ENCODE results near the gene F10. TPM values are rescaled to one million over a fixed set of nuclear protein-coding genes. Genes with fewer than 3 reads are reported as not detected.
A peak's percentile ranks its signal among the peaks of the same experiment; 100 is the strongest.

Gene F10
- total RNA-seq, 1 experiment from 2014 or later, result not detected

DNA sequence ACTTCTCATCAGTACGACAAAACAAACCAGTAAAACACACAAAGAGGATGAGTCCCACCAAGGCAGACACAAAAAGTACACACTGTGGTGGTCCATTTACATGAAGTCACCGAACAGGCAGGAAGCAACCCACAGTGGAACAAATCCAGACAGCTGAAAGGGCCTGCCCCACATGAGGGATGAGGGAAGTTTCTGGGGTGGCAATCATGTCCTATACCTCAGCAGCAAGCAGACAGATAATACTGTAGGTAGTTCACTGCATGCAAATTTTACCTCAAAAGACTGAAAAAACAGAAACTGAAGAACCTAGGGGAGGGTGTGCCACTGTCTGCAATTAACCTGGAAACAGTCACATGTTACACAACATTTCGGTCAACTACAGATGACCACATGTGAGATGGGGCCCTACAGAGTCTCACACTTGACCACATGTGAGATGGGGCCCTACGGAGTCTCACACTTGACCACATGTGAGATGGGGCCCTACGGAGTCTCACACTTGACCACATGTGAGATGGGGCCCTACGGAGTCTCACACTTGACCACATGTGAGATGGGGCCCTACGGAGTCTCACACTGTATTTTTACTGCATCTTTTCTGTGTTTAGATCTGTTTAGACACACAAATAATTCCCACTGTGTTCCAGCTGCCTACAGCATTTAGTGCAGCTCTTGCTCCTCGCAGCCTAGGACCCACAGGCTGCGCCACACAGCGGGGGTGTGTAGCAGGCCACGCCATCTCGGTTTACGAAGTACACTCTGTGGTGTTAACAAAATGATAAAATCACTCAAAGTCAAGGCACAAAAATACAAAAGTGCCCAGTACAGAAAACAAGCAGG lies 63.7 kb downstream of the F10 start:
- Histone ChIP-seq H2AFZ (no peak overlapping the region), H3K4me1 (replicated peaks; ENCODE audit: insufficient read depth) (peaks cover 18% of the 10 kb centered on the region), H3F3A (ENCODE audit: insufficient read depth, low read depth) (peaks cover 25% of the 10 kb centered on the region), H3K79me2 (ENCODE audit: low read depth) (peaks cover 23% of the 10 kb centered on the region), H3K36me3 (ENCODE audit: low read depth) (peaks cover 52% of the 10 kb centered on the region), H3K4me2 (no peak overlapping the region), H3K27ac (peak overlapping the region; percentile 66), H3K9me2 (ENCODE audit: insufficient read depth) (no peaks in the 10 kb centered on the region), H3K4me3 (no peak overlapping the region), H4K20me1 (ENCODE audit: insufficient read depth) (peaks cover 7% of the 10 kb centered on the region), H3K27me3 (ENCODE audit: insufficient read depth, low read depth) (no peaks in the 10 kb centered on the region), H3K9me3 (ENCODE audit: insufficient read depth, low read depth) (no peaks in the 10 kb centered on the region)
- POLR2A ChIA-PET (ENCODE audit: unreplicated experiment), result no interaction called here
- no TSS peak for BruUV-seq (replicated peaks)
- DNase-seq, result no peak
- intact Hi-C loops (cut with micrococcal nuclease; ENCODE audit: unreplicated experiment), result no loop called here
- CTCF ChIA-PET, result no interaction called here
- TF ChIP-seq, protein P1, sequence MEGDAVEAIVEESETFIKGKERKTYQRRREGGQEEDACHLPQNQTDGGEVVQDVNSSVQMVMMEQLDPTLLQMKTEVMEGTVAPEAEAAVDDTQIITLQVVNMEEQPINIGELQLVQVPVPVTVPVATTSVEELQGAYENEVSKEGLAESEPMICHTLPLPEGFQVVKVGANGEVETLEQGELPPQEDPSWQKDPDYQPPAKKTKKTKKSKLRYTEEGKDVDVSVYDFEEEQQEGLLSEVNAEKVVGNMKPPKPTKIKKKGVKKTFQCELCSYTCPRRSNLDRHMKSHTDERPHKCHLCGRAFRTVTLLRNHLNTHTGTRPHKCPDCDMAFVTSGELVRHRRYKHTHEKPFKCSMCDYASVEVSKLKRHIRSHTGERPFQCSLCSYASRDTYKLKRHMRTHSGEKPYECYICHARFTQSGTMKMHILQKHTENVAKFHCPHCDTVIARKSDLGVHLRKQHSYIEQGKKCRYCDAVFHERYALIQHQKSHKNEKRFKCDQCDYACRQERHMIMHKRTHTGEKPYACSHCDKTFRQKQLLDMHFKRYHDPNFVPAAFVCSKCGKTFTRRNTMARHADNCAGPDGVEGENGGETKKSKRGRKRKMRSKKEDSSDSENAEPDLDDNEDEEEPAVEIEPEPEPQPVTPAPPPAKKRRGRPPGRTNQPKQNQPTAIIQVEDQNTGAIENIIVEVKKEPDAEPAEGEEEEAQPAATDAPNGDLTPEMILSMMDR (conservative IDR thresholded peaks at IDR 0.05), result no peak
- TF ChIP-seq EZH2 (IDR thresholded peaks at IDR 0.05; ENCODE audit: low read depth), result no peak

DNA sequence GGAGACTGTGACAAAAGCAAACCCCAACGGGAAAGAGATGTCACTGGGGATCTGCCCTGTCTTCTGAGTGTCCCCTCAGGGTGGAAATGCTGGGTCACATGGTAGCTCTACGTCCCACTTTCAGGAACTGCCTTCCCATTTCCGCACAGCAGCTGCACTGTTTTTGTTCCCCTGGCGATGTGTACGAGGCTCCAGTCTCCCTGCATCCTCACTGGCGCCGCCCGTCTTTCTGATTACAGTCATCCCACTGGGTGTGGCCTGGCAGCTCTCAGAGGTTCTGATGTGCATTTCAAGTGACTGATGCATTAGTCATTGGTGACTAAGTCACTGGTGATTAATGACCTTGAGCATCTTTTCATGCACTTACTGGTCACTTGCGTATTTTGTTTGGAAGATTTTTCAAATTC lies 64.7 kb downstream of the F10 start:
- no peak for TF ChIP-seq EZH2 (IDR thresholded peaks at IDR 0.05; ENCODE audit: low read depth)
- TF ChIP-seq, protein P1 (conservative IDR thresholded peaks at IDR 0.05), result 0 out of 2 replicates have a peak, but pooled peaks have one; percentile 26
- Histone ChIP-seq H3K27ac (peak overlapping the region; percentile 74), H3K36me3 (ENCODE audit: low read depth) (peaks cover 43% of the 10 kb centered on the region), H3K9me2 (ENCODE audit: insufficient read depth) (no peaks in the 10 kb centered on the region), H2AFZ (no peak overlapping the region), H3K4me2 (peak overlapping the region; percentile 56), H3K9me3 (ENCODE audit: insufficient read depth, low read depth) (no peaks in the 10 kb centered on the region), H3K4me3 (no peak overlapping the region), H3K79me2 (ENCODE audit: low read depth) (peaks cover 23% of the 10 kb centered on the region), H3F3A (ENCODE audit: insufficient read depth, low read depth) (peaks cover 25% of the 10 kb centered on the region), H4K20me1 (ENCODE audit: insufficient read depth) (peaks cover 8% of the 10 kb centered on the region), H3K4me1 (replicated peaks; ENCODE audit: insufficient read depth) (peaks cover 18% of the 10 kb centered on the region), H3K27me3 (ENCODE audit: insufficient read depth, low read depth) (no peaks in the 10 kb centered on the region)
- ChIA-PET POLR2A (ENCODE audit: unreplicated experiment) (interaction anchor here (0.6 kb wide), 1 partner anchor 242 kb away, joined by 8 read pairs; no protein-coding TSS in a partner anchor), CTCF (no interaction called here)
- intact Hi-C loops (cut with micrococcal nuclease; ENCODE audit: unreplicated experiment), result loop anchor here (1.0 kb wide), 1 partner anchor 9 kb away; no protein-coding TSS in a partner anchor
- peak; percentile 92 to 99 for DNase-seq
- BruUV-seq (replicated peaks), result no TSS peak

DNA sequence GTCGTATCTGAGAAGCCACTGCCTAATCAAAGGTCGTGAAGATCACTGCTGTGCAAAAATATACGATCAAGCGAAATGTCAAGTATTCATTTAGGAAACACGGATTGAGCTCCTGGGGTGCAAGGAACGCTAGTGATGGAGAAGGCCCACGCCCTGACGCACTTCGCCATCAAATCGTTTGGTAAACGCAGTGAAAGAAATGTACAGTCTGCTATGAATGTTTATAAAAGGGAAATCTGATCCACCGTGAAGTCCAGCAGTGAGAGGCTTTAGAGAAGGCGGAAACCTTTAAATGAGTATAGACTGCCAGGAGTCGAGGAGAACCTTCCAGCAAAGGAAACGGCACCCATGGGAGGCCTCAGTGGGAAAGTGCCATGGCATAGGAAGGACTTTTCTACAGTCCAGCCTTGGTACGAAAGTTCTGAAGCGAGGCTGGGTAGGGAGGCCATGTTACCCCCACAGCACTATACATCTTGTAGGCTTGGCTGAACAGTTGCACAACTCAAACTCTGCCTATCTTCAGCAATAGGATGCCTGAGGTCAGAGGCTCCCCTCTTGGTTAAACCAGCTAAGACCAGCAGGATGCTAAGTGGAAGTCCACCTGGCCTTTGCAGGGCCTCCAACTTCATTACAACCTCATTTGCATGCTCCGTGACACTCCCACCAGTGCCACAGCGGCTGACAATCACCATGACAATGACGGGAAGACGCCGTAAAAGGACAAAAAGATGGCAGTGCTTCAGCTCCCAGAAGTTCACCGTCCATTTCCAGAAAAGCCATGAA lies 65.5 kb downstream of the F10 start:
- BruUV-seq (replicated peaks), result no TSS peak
- H3K27ac ChIP-seq, result peak overlapping the region; percentile 74
- H3K79me2 ChIP-seq (ENCODE audit: low read depth), result peaks cover 23% of the 10 kb centered on the region
- no peak overlapping the region for H3K4me3 ChIP-seq
- H3K9me2 ChIP-seq (ENCODE audit: insufficient read depth), result no peaks in the 10 kb centered on the region
- no peak overlapping the region for H2AFZ ChIP-seq
- peaks cover 18% of the 10 kb centered on the region for H3K4me1 ChIP-seq (replicated peaks; ENCODE audit: insufficient read depth)
- H3K9me3 ChIP-seq (ENCODE audit: insufficient read depth, low read depth), result no peaks in the 10 kb centered on the region
- TF ChIP-seq EZH2 (IDR thresholded peaks at IDR 0.05; ENCODE audit: low read depth), result no peak
- TF ChIP-seq, protein P1 (conservative IDR thresholded peaks at IDR 0.05), result no peak
- no peaks in the 10 kb centered on the region for H3K27me3 ChIP-seq (ENCODE audit: insufficient read depth, low read depth)
- H4K20me1 ChIP-seq (ENCODE audit: insufficient read depth), result peaks cover 11% of the 10 kb centered on the region
- peak overlapping the region; percentile 17; the same call in 1 of the 2 replicates for H3K4me2 ChIP-seq
- H3F3A ChIP-seq (ENCODE audit: insufficient read depth, low read depth), result peaks cover 25% of the 10 kb centered on the region
- POLR2A ChIA-PET (ENCODE audit: unreplicated experiment), result interaction anchor here (0.6 to 0.7 kb wide), 2 partner anchors 21 to 242 kb away, joined by 7 to 8 read pairs; partner anchors contain the start of gene PCID2
- H3K36me3 ChIP-seq (ENCODE audit: low read depth), result peaks cover 35% of the 10 kb centered on the region
- DNase-seq, result peak in 1 of 2 experiments; percentile 33
- intact Hi-C loops (cut with micrococcal nuclease; ENCODE audit: unreplicated experiment), result loop anchor here (1.0 kb wide), 1 partner anchor 10 kb away; no protein-coding TSS in a partner anchor
- CTCF ChIA-PET, result no interaction called here

Data from PC-9 (cell line).